Ramos (cell line): ENCODE results near the gene NFATC2.

Experiments used
- in situ Hi-C: fragments of 300-500 bp; cut with MboI; formaldehyde crosslinking; loops from one replicate; pipeline ENCODE4 v1.14.3; 2022; ENCODE audit warnings: low sequenced_read_pairs; ENCODE audit not compliant: unreplicated experiment

NFATC2 gene

GRCh38 chr20:51500936-51501335, 41.6 kb downstream of the NFATC2 start:
- in situ Hi-C loops, result no loop called here

GRCh38 chr20:51500311-51500710, 42.2 kb downstream of the NFATC2 start:
- in situ Hi-C loops, result no loop called here

- in situ Hi-C loops, result no loop called here
Measured at GRCh38 chr20:51498765-51499540, 43.6 kb downstream of the NFATC2 start.

- in situ Hi-C loops, result no loop called here
Measured at GRCh38 chr20:51497542-51498467, 44.7 kb downstream of the NFATC2 start.

GRCh38 chr20:51496964-51497363, 45.6 kb downstream of the NFATC2 start:
- in situ Hi-C loops, result no loop called here

- in situ Hi-C loops, result no loop called here
Measured at GRCh38 chr20:51495921-51496545, 46.5 kb downstream of the NFATC2 start.

- in situ Hi-C loops, result no loop called here
Measured at GRCh38 chr20:51495291-51495690, 47.2 kb downstream of the NFATC2 start.

GRCh38 chr20:51494241-51495110, 48.0 kb downstream of the NFATC2 start:
- in situ Hi-C loops, result no loop called here

GRCh38 chr20:51493346-51493791, 49.1 kb downstream of the NFATC2 start:
- in situ Hi-C loops, result no loop called here

GRCh38 chr20:51492167-51493092, 50.1 kb downstream of the NFATC2 start:
- in situ Hi-C loops, result no loop called here

GRCh38 chr20:51491393-51491792, 51.1 kb downstream of the NFATC2 start:
- in situ Hi-C loops, result no loop called here

- in situ Hi-C loops, result no loop called here
Measured at GRCh38 chr20:51490635-51491034, 51.9 kb downstream of the NFATC2 start.

- in situ Hi-C loops, result no loop called here
Measured at GRCh38 chr20:51489611-51490010, 52.9 kb downstream of the NFATC2 start.

- in situ Hi-C loops, result no loop called here
Measured at GRCh38 chr20:51488331-51488730, 54.2 kb downstream of the NFATC2 start.

- in situ Hi-C loops, result no loop called here
Measured at GRCh38 chr20:51487565-51488268, 54.8 kb downstream of the NFATC2 start.

GRCh38 chr20:51487076-51487475, 55.4 kb downstream of the NFATC2 start:
- in situ Hi-C loops, result no loop called here

GRCh38 chr20:51486197-51487005, 56.1 kb downstream of the NFATC2 start:
- in situ Hi-C loops, result no loop called here
